GM19468 (cell line): ENCODE data around the gene ADCYAP1R1.

Experiments used
- ATAC-seq: cut with Tn5 transposase; IDR thresholded peaks from one replicate; pipeline ENCODE4 v1.9.1; 2021; ENCODE audit warnings: mild to moderate bottlenecking, moderate library complexity, moderate number of reproducible peaks; ENCODE audit not compliant: unreplicated experiment; ENCODE audit errors: extremely low read depth

Gene ADCYAP1R1

DNA sequence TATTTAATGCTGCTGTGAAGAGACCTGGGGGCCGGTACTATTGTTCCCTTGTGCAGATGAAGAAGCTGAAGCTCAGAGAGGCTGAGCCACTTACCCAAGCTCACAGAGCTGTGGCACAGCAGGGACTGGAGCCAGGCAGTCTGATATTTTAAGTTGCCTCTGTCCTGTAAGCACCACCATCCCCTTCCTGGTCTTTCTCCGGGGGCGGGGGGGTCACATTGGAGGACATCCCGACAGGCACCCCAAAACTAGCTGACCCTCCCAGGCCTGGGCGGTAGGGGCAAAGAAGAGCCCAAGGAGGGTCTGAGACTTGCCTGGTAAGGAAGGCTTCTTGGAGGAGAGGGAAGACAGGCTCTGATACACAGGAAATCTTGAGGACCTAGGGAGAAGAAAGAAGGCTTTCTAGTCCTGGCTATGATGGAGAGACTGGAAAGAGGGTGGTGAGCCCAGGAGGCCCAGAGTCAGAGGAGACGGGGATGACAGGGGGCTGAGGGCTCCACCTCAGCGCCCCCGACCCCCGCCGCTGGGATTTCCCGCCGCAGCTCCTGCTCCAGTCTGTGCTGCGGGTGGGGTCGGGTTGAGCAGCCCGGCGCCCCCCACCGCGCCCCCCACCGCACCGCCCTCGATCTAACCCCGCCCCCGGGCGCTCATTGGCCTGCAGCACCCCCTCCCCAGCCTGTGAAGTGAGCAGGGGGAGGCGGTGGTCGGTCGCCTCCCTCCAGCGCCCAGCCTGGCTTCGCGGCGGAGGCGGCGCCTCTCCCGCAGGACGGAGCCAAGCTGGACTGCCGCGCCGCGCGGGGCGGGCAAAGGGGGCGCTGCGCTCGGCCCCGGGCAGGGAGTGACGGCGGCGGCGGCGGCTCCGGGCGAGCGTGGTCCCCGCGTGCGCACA, at the start of gene ADCYAP1R1:
ADCYAP1R1 (plus strand) TSS at position 711 of the 889 bp plus-strand sequence. CDS start 10,957 bp downstream, outside the sequence.
- ATAC-seq = no peak

DNA sequence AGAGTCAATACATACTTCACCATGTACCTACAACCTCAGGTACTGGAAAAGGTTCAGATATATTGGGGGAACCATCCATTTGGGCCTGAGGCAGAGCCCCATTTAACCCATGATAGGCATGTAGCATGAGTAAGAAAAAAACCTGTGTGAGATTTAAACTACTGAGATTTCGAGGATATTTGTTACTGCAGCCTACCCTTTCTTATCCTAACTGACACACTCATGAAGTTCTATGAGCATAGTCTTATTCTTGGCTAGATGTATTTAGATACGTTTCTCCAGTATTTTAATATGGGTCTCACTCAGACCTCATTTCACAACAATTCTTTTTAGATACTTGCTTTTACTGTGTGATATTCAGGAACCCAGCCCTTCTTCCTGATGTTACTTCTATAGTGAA, 49.0 kb upstream of the ADCYAP1R1 start:
- ATAC-seq = no peak

DNA sequence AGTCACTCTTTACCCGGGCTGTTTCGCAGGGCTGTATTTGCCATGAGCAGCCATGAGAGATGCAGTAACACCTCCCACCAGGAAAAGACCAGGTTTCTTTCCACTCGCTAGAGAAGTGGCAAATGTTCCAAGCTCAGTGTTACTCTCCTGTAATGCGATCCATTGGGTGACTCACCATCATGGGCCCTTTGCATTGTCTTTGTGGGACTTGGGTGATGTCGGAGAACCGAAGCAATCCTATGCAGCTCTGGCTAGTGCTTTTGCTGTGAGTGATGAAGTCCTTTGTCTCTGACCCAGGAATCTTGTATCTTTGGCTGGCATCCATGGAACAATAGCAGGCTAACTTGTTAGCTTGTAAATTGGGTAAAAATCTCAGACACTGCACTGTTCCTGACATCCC, 48.4 kb upstream of the ADCYAP1R1 start:
- ATAC-seq = no peak

DNA sequence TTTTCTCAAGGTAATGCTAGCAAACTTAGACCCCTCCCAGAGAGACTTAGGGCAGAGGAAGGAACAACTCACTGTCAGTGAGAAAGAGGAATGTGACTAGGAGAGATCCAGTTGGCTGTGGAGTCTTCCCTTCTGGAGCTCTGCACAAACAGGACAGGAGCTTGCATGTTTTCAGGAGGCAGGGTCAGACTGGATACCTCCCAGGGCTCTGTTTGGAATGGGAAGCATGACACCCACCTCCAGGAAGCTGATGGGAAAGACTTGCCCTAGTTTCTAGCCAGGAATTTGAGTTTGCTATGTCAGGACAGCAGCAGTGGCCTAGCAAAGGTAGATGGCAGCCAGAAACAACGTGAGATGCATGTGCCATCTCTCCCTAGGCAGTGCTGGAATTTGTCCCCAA, 47.7 kb upstream of the ADCYAP1R1 start:
- no peak for ATAC-seq

DNA sequence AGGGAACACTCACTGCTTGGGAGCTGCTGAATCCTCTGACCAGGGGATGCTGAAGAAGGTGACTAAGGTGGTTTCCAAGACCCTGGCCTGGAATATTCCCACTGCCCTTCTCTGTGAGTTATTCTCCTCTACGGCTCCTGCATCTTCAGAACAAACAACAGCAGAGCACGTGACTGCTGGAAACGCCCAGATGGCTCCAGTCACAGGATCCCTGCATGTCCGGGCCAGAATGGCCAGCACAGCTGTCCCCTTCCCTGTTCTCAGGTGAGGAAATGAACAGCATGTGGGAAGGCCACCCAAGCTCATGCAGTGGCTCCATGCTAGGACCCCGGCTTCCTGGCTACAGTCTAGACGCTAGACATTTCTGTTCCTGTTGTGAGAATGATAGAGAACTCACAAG, 45.3 kb upstream of the ADCYAP1R1 start:
- no peak for ATAC-seq

DNA sequence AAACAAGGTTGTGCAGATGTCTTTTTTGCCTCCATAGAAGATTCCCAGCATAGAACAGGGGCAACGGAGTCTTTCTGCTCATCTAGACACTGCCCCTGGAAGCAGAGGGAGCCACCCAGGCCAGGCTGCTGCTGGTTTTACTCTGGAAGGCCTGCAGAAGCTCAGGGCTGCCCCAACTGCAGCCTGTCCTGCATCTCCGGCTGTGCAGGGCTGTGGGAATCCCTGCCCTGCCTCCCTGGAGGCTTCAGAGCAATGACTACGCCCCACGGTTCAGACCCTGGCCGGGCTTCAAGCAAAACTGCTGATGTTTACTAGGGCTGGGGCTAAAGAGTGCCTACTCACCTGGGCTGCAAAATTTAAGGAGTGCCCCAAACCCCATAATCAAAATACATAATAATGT, 44.5 kb upstream of the ADCYAP1R1 start:
- no peak for ATAC-seq

DNA sequence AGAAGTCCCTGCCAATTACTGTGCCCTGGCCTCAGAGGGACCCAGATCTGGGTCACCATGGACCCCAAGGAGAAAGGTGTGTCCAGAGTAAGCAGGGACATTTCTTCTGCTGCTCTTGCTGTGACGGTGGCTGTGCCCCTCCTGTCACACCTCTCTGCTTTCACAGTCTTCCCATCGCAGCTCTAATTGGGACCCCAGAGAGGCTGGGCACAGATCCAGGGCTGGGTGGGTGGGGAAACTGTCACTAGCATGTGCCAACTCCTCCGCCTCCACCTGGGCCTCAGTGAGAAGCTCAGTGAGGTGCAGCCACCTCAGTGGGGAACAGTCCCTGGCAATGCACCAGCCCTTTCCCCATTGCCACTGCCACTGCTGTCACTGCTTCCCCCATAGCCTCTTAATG, 37.3 kb upstream of the ADCYAP1R1 start:
- ATAC-seq = no peak

DNA sequence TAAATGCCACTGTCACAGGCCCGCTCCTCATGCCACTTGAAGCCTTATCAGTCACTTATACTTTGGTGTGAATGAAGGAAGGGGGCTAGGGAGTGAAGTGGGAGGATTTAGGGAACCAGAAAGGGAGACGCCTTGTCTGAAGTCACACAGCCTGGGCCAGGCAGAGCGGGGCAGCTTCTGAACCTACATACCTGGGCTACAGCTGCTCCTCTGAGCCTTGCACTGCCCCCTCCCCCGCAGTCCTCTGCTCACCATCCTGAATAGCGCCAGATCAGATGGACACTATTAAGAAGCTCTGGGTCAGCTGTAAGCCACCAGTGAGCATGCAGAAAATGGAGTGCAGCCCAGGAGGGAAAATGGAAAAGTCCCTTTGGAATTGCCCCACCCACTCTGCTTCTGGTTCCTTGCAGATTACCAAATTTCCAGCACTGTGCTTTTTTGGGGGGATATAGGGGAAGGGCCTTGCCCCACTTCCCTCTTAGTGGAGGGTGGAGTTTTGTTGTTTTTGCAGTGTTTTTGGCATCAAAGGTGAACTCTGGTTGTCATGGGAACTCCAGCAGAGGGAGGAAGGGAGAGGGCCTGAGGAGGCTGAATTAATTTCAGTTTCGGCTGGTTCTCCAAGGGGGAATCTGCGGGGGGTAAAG, 35.0 kb upstream of the ADCYAP1R1 start:
- no peak for ATAC-seq

DNA sequence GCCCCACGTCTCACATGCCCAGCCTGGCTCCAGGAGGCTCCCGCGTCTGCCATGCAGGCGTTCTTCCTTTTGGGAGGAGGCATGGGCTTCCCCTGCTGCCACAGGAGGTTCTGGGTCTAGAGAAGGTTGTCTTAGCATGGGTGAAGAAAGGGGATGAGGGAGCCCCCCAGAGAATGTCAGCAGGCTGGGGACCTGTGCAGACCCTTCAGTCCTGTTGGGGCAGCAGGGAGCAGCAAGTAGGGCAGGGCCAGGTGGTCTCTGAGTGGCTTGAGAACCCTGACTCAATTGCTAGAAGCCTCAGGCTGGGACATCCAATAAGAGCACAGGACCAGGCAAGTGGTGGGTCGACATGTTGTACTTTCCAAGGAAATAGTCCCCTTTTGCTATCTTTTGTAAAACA, 34.4 kb upstream of the ADCYAP1R1 start:
- no peak for ATAC-seq

DNA sequence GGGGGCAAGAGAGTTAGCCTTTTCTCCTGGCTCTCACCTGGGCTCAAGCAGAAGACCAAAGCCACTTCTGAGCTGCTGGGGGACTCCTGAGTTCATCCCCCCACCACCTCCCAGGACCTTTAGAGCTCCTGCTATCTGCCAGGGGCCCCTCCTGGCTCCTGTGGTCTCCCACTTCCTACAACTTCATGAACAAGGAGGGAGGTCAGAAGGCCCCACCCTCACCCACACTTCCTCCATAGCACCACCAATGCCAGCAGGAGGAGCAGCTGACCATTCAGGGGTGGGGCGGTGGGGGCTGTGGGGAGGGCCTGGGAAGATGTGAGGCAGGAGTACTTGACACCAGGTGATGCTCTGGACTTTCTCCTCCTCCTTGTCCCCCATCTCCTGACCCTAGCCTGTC, 32.6 kb upstream of the ADCYAP1R1 start:
- ATAC-seq = no peak

DNA sequence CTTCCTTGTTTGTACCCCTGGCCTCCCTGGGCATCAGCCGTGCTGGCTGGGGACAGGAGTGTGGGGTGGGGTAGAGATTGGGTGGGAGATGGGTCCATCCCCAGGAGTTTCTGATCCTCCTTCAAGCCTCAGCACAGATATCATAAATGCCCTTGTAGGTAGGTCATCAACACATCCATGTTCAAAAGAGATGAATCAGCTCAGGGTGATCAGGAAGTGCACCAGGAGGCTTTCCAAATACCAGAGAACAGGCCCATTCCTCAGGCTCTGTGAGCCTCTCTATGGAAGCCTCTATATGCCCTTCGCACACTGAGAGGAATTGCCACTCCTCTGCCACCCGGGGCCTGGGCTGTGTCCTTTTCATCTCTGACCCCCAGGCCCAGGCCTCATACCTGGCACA, 31.9 kb upstream of the ADCYAP1R1 start:
- no peak for ATAC-seq

DNA sequence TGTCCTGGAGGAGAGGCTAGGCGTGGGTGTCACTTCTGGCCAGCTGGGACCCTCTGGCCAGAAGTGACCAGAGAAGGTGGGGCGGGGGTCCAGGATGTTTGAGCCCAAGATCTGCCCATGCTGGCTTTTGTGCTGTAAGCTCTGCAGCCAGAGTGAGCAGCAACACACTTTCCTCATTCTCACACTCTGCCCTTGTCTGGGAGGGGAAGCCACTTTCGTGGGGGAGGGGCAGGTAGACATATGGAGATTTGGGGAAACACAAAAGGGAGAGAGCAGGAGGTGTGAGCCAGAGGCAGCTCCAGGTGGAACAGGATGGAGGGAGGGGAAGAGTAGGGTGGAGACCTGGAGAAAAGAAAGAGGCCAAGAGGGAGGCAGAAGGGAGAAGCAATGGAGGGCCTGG, 31.5 kb upstream of the ADCYAP1R1 start:
- no peak for ATAC-seq

DNA sequence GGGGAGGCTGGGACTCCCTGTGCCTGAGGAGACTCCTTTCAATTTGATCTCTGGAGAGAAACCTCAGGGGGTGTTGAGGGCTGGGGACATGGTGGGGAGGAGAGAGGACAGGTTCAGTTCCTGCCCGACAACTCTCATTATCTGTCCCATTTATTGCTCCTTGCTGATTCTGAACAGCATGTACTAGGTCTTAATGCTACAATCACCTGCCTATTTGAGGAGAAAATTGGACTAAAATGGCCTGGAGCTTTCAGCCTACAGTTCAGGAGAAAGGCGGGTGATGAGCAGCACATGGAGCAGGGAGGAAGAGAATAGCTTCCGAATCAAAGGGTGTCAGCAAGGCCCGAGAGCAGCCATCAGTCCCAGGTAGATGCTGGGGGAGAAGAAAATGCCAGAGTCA, 30.0 kb upstream of the ADCYAP1R1 start:
- ATAC-seq = no peak

DNA sequence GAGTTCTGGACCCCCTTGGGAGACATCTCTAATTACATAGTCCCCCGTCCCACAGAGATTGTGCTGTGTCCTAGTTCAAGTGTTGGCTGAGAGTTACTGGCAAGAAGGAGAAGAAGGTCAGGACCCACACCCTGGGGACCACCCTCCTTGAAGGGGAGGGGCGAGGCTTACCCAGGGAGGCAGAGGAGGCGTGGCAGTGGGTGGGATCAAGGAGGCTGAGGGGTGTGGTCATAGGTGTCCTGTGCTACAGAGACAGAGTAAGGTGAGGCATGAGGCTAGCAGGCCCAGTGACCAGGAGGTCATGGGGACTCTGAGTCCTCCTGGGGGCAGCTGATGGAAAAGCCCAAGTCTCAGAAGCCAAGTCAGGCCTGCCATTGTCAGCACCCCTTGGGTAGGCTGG, 29.4 kb upstream of the ADCYAP1R1 start:
- no peak for ATAC-seq

DNA sequence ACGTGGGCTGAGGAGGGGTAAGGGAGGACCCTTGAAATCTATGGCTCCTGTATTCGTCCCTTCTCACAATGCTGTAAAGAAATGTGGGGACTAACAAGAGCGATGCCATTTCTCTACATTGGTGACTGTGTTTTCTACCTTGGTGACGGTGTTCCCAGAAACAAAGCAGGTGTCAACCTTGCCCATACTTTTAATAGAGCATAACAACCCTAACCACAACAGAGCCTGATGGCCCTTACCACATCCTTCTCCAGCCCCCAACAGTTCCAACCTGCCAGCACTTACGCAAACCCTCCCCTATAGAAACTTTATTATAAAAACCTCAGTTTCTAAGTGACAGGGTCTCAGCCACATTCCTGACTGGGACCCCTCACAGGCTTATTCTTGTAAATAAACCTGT, 28.2 kb upstream of the ADCYAP1R1 start:
- no peak for ATAC-seq

DNA sequence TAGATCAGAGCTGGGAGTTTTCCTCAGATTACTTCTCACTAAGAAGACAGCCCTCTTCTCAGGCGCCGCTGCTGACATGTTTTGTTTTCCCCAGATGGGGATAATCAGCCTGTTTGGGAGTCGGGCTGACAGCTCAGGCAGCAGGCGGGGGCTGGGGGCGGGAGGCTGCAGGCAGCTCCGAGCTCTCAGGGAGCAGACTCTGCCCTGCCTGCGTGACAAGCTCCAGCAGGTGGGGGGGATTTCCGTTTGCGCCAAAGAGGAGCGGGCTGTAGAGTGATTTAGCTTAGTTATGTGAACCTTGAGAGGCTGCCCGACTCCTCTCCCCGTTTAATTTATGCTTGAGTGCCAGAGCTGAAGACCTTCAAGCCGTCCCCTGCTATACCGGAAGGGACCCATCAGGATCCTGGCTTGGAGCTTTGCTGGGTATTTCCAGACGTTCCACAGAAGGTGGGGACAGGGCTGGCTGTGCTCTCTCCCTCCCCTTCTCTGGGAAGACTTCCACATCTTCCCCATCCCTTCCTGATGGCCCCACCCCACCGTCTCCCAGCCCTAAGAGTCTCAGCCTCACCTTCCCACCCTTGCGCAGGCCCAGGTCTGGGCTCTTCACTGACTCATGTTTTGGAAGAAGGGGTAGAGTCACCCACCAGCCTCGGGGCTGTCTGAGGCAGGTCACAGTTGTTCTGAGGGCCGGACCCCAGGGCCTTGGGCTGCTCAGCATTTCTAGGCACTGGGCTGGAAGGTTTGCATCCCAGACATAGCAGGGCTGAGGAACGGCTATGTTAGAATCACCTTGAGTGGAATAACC, 24.7 kb upstream of the ADCYAP1R1 start:
- no peak for ATAC-seq

DNA sequence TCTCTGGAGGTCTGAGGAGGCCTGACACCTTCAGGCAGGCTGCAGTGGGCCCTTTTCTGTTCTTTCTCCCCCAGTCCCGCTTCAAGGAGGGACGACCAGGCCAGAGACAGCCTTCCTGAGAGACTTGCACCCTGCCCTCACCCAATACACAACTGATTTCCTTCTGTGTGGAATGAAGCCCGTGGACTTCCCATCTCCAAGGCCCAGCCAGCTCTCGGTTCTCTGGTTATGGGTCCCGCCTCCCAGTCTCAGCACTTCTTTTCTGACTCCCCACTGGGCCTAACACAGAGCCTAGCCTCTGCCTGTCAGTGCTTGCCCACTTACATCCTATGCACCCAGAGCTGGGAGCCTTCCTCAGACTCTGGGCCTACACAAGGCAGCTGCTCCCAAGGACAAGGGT, 24.1 kb upstream of the ADCYAP1R1 start:
- no peak for ATAC-seq

DNA sequence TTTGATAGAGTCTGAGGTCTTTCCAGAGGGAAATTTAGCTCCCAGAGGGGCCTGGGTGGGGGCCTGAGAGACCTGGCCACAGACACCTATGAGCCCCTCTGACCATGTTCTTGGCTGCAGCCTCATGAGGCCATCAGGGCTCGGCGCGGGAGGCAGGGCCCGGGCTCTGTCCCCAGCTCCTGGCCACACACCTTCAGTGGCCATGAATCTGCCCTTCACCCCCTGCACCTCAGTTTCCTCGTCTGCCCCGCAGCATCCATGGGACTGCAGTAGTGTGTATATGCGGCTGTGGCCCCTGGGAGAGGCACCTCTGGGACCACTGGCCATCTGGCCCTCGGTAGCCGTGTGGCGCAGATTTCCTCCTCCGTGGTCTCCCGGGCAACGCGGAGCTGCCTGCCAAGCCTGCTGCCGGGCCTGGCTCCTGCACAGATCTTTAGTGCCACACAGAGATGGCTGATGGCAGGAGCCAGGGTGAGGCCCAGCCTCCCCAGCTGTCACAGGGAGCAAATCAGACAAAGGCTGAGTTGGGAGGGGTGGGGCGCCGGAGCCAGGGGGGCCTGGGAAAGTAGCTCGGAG, 23.6 kb upstream of the ADCYAP1R1 start:
- no peak for ATAC-seq

DNA sequence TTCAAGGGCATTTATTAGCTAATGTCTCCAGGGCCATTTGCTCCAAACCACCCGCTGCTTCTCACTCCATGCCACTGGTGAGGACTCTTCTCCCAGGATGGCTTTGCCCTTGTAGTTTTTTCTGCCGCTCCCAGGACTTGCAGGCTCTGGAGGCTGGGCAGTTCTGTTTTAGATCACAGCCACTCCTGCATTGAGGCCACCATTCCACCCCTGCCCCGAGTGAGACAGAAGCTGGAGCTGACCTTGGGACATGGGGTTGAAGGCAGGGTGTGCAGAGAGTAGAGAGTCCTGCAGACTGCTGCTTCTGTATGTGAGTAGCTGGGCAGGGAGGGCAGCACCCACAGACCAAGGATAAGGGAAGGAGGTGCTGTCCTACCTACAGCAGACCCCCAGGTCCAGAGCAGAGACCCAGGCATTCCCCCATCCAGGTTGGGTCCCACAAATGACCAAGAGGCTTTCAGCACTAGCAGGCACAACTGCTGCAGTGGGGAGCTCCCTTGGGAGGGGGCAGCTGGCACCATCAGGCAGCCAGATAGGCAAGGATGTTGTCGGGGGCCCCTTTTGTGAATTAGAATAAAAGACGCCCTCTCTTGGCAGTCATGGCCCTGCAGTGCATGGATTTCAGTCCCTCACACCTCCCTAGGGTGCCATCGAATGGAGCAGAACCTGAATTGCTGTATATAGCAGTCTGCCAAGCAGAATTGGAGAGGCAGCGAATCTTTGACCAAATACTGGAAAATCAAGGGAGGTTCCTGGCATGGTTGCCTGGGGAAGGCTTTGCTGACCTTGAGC, 22.7 kb upstream of the ADCYAP1R1 start:
- ATAC-seq = no peak
